PC-9 (cell line): Measurements from ENCODE around the gene PLAC1.

ENCODE experiments used
- CTCF ChIP-seq: fragments of 200-600 bp; sonication (generic); conservative IDR thresholded peaks from 2 replicates; pipeline ENCODE4 v1.6.1; 2017; ENCODE audit warnings: mixed run types, antibody characterized with exemption, mild to moderate bottlenecking, moderate library complexity
- EZH2 ChIP-seq: fragments of 200-600 bp; sonication (generic); IDR thresholded peaks from 2 replicates; pipeline ENCODE4 v1.8.0; 2017; ENCODE audit warnings: antibody characterized with exemption, low read depth

DNA sequence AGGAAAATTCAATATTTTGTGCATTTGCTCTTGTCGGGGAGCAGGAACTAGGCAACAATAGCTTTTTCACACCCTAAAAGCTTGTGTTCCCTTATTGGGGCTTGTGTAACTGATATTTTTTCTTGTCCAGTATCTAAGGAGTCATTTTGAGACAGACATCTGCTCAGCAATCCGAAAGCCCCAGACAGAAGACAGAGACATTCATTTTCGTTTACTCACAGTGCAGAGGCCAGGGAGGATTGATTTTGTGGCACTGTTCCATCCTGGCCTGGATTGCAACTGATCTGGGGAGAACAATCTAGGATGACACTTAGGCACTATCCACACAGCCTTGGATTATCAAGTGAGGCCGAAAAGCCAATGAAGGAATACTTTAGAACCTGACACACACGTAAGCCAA is 27.4 kb upstream of the PLAC1 start:
- no peak for TF ChIP-seq EZH2
- no peak for TF ChIP-seq CTCF
